ENCODE data around the gene ACE.

Gene ACE

GRCh38 chr17:63445954-63446752 lies 30.7 kb upstream of the ACE start, which contains the start of gene CYB561:
CYB561 (minus strand) TSS chr17:63446306; CDS start chr17:63437547, 8,759 bp downstream.
- TF ChIP-seq CTCF (IDR thresholded peaks at IDR 0.05) = peak; percentile 41

- TF ChIP-seq CTCF (IDR thresholded peaks at IDR 0.05) = peak; percentile 45; the same call in 1 of the 2 replicates
Measured at GRCh38 chr17:63446753-63447470, 29.9 kb upstream of the ACE start.

- TF ChIP-seq CTCF (IDR thresholded peaks at IDR 0.05) = no peak
Measured at GRCh38 chr17:63447471-63448009, 29.3 kb upstream of the ACE start.

GRCh38 chr17:63448655-63449054 lies 28.2 kb upstream of the ACE start:
- no peak for TF ChIP-seq CTCF (IDR thresholded peaks at IDR 0.05)

- no peak for TF ChIP-seq CTCF (IDR thresholded peaks at IDR 0.05)
Measured at GRCh38 chr17:63450551-63450950, 26.3 kb upstream of the ACE start.

- TF ChIP-seq CTCF (IDR thresholded peaks at IDR 0.05) = no peak
Measured at GRCh38 chr17:63451150-63451549, 25.7 kb upstream of the ACE start.

- TF ChIP-seq CTCF (IDR thresholded peaks at IDR 0.05) = no peak
Measured at GRCh38 chr17:63452046-63452961, 24.6 kb upstream of the ACE start.
